Ovary (tissue), 9 donors: ENCODE measurements around the gene BMPR1A. TPM values are rescaled to one million over a fixed set of nuclear protein-coding genes. Genes with fewer than 3 reads are reported as not detected.

Source experiments
- DNase-seq, 5 donors: peaks; one replicate each; pipeline ENCODE4 v3.0.0-alpha.2; 2019 to 2020
- H3K27ac ChIP-seq, 2 donors: fragments of 200-600 bp; one replicate each; pipeline versions ENCODE4 v1.5.1 to v1.8.0; 2019 to 2022
- H3K27me3 ChIP-seq: fragments of 200-600 bp; one replicate; pipeline ENCODE4 v1.8.0; 2022
- H3K36me3 ChIP-seq: fragments of 200-600 bp; sonication (generic); one replicate; pipeline ENCODE4 v1.5.1; 2019
- H3K4me1 ChIP-seq: one replicate; pipeline ENCODE4 v1.8.1; 2013; ENCODE audit warnings: mild to moderate bottlenecking, moderate library complexity; ENCODE audit not compliant: insufficient read depth
- H3K4me3 ChIP-seq: fragments of 200-600 bp; sonication (generic); one replicate; pipeline ENCODE4 v1.5.1; 2017
- H3K9me3 ChIP-seq, 2 donors: fragments of 200-600 bp in 1 of 2; sonication (generic) in 1 of 2; one replicate each; pipeline versions ENCODE4 v1.5.1 to v1.8.1; 2013 to 2019; ENCODE audit warnings: mild to moderate bottlenecking in 1 of 2, moderate library complexity in 1 of 2
- CTCF ChIP-seq, 3 donors: fragments of 450-650 bp in 2 of 3; fragments of 200-600 bp in 1 of 3; IDR thresholded peaks; one replicate each; pipeline versions ENCODE4 v1.5.1 to v1.8.0; 2016 to 2022; ENCODE audit warnings: antibody characterized with exemption in 3 of 3, mild to moderate bottlenecking in 1 of 3
- EP300 ChIP-seq: sonication (generic); formaldehyde crosslinking; IDR thresholded peaks from one replicate; pipeline ENCODE4 v1.6.1; 2017; ENCODE audit warnings: antibody characterized with exemption
- POLR2A ChIP-seq: fragments of 450-650 bp; IDR thresholded peaks from one replicate; pipeline ENCODE4 v1.6.1; 2017; ENCODE audit warnings: antibody characterized with exemption, mild to moderate bottlenecking, moderate library complexity
- WGBS, 3 donors: extraction: QIAGEN DNeasy Blood & Tissue Kit in 1 of 3; methylation state at CpG; one replicate each; pipeline versions ENCODE4 v1.1.5 to v1.1.7; 2013 to 2017; 5-methylcytosine and 5-hydroxymethylcytosine counted together
- intact Hi-C, 4 donors: fragments of 100-400 bp; cut with DNase I; formaldehyde crosslinking; loops; one replicate each; pipeline versions ENCODE4 v1.11.0 to v1.15.1; 2022 to 2023
- polyA plus RNA-seq, 2 donors: library from polyadenylated mRNA; stranded (reverse); fragments of 200-250 nt in 1 of 2; fragments of 350-450 nt in 1 of 2; fragmentation: Illumina TruSeq in 1 of 2; extraction: RNeasy Lipid Tissue Mini Kit (QIAGEN cat#74804) in 1 of 2; gene quantifications; one replicate each; pipeline ENCODE4 v1.2.3, GENCODE V29; 2013 to 2014
- total RNA-seq, 7 donors: library from RNA; depleted of rRNA in 2 of 7; stranded (reverse); fragments of >200 nt in 2 of 7; fragmentation: NEBNext Ultra II Directional in 3 of 7; extraction: Animal tissue kit (Norgen Biotek cat#: 25700) in 3 of 7; gene quantifications; one replicate each; pipeline versions ENCODE4 v1.1.0 to v1.2.4, GENCODE V29; 2016 to 2023
- donor health status: DM: no; HTN: no; CAD: no; lungs with moderate emphysema.
- donor health status: DM: no; HTN: no; CAD: no.
- donor health status: Bipolar disorder and iron deficiency.
- donor health status: DM: yes; HTN: yes; CAD: no.
- donor health status: DM: no; HTN: no; CAD: no.
- donor health status: DM: yes; HTN: yes; CAD: no.

Gene BMPR1A
- total and polyA plus RNA-seq, 9 donors = 19.0 to 77.9 (median 55.8) TPM

GRCh38 chr10:86813982-86814381 is 57.6 kb downstream of the BMPR1A start:
- peaks cover 13% of the 10 kb centered on the region for H3K4me1 ChIP-seq
- H3K9me3 ChIP-seq = no peaks in the 10 kb centered on the region
- WGBS, 3 donors = 65 to 84% (median 74%) methylated on average over 1 of the region's 1 CpG
- TF ChIP-seq POLR2A (no peak), EP300 (no peak), CTCF (IDR thresholded peaks at IDR 0.05) (no peak)
- H3K36me3 ChIP-seq = no peaks in the 10 kb centered on the region
- H3K4me3 ChIP-seq = no peak overlapping the region
- intact Hi-C loops = no loop called here
- peak overlapping the region in 1 of 2 donors; percentile 62 for H3K27ac ChIP-seq
- H3K27me3 ChIP-seq = no peaks in the 10 kb centered on the region
- no peak for DNase-seq

GRCh38 chr10:86815035-86815617 is 58.7 kb downstream of the BMPR1A start:
- H3K27me3 ChIP-seq = no peaks in the 10 kb centered on the region
- H3K9me3 ChIP-seq = no peaks in the 10 kb centered on the region
- peak overlapping the region in 1 of 2 donors; percentile 62 for H3K27ac ChIP-seq
- intact Hi-C loops = no loop called here
- TF ChIP-seq CTCF (IDR thresholded peaks at IDR 0.05) (no peak), EP300 (no peak), POLR2A (no peak)
- no peak for DNase-seq
- H3K4me3 ChIP-seq = no peak overlapping the region
- no peaks in the 10 kb centered on the region for H3K36me3 ChIP-seq
- WGBS, 3 donors = 61 to 67% (median 66%) methylated on average over 4 of the region's 4 CpGs
- peaks cover 13% of the 10 kb centered on the region for H3K4me1 ChIP-seq

GRCh38 chr10:86815640-86816039 is 59.2 kb downstream of the BMPR1A start:
- no peak for DNase-seq
- Histone ChIP-seq H3K27me3 (no peaks in the 10 kb centered on the region), H3K4me3 (no peak overlapping the region), H3K9me3 (no peaks in the 10 kb centered on the region), H3K36me3 (no peaks in the 10 kb centered on the region), H3K27ac (peak overlapping the region in 1 of 2 donors; percentile 23), H3K4me1 (peaks cover 13% of the 10 kb centered on the region)
- 85 to 88% (median 87%) methylated on average over 5 of the region's 5 CpGs for WGBS, 3 donors
- TF ChIP-seq CTCF (IDR thresholded peaks at IDR 0.05) = no peak
- TF ChIP-seq POLR2A = no peak
- no peak for TF ChIP-seq EP300
- intact Hi-C loops = no loop called here

- no peaks in the 10 kb centered on the region for H3K27me3 ChIP-seq
- WGBS, 3 donors = 83 to 91% (median 86%) methylated on average over 2 of the region's 2 CpGs
- TF ChIP-seq POLR2A = no peak
- TF ChIP-seq CTCF (IDR thresholded peaks at IDR 0.05) = no peak
- no peak for TF ChIP-seq EP300
- H3K27ac ChIP-seq = no peak overlapping the region
- intact Hi-C loops = no loop called here
- no peak for DNase-seq
- no peaks in the 10 kb centered on the region for H3K36me3 ChIP-seq
- no peak overlapping the region for H3K4me3 ChIP-seq
- H3K4me1 ChIP-seq = peaks cover 17% of the 10 kb centered on the region
- H3K9me3 ChIP-seq = no peaks in the 10 kb centered on the region
Observed at GRCh38 chr10:86817246-86817645, 60.8 kb downstream of the BMPR1A start.
